HG03097 (cell line): ENCODE results near the gene ZNF765.
"Not testable (repeated sequence)": the region's sequence is repeated elsewhere in the genome, so short reads cannot be mapped to it uniquely, and the experiment has no call there.

Experiments
- ATAC-seq: cut with Tn5 transposase; IDR thresholded peaks from one replicate; pipeline ENCODE4 v1.9.1; 2021; ENCODE audit not compliant: unreplicated experiment, low FRiP score

Gene ZNF765

GRCh38 chr19:53394974-53395839 lies at the start of gene ZNF765:
Gene ZNF765 (plus strand): TSS chr19:53395149. CDS start chr19:53398016, 2,867 bp downstream.
- peak; percentile 92 for ATAC-seq

GRCh38 chr19:53355739-53356138 lies 39.2 kb upstream of the ZNF765 start:
- ATAC-seq, result no peak

- ATAC-seq, result no peak
Observed at GRCh38 chr19:53357821-53358581, 36.9 kb upstream of the ZNF765 start.

- ATAC-seq, result not testable (repeated sequence)
Observed at GRCh38 chr19:53360056-53360455, 34.9 kb upstream of the ZNF765 start.

- ATAC-seq, result peak; percentile 100
Observed at GRCh38 chr19:53365134-53365898, 29.6 kb upstream of the ZNF765 start, which contains the start of gene ZNF525. Gene ZNF525 (plus strand): TSS chr19:53365705. CDS start chr19:53372282, 6,577 bp downstream.

- peak; percentile 31 for ATAC-seq
Observed at GRCh38 chr19:53365899-53366493, 29.0 kb upstream of the ZNF765 start.

- no peak for ATAC-seq
Observed at GRCh38 chr19:53372196-53372595, 22.8 kb upstream of the ZNF765 start.

- no peak for ATAC-seq
Observed at GRCh38 chr19:53374288-53374687, 20.7 kb upstream of the ZNF765 start.

GRCh38 chr19:53374743-53375142 lies 20.2 kb upstream of the ZNF765 start:
- ATAC-seq, result no peak

GRCh38 chr19:53381376-53381775 lies 13.6 kb upstream of the ZNF765 start:
- no peak for ATAC-seq

GRCh38 chr19:53388168-53388567 lies 6.8 kb upstream of the ZNF765 start:
- ATAC-seq, result no peak

GRCh38 chr19:53388904-53389303 lies 6.0 kb upstream of the ZNF765 start:
- no peak for ATAC-seq

GRCh38 chr19:53389571-53389970 lies 5.4 kb upstream of the ZNF765 start:
- ATAC-seq, result no peak

GRCh38 chr19:53389978-53390377 lies 5.0 kb upstream of the ZNF765 start:
- ATAC-seq, result no peak

GRCh38 chr19:53394522-53394973 lies 401 bp upstream of the ZNF765 start:
- ATAC-seq, result no peak

GRCh38 chr19:53395840-53396524 lies 1.0 kb downstream of the ZNF765 start:
- ATAC-seq, result not testable (repeated sequence)

GRCh38 chr19:53396525-53396868 lies 1.5 kb downstream of the ZNF765 start:
- no peak for ATAC-seq

- not testable (repeated sequence) for ATAC-seq
Observed at GRCh38 chr19:53397918-53398317, 3.0 kb downstream of the ZNF765 start.

- no peak for ATAC-seq
Observed at GRCh38 chr19:53409505-53410204, 14.7 kb downstream of the ZNF765 start.
